ENCODE measurements around the gene NUP54.
A peak's percentile ranks its signal among the peaks of the same experiment; 100 is the strongest.

Gene NUP54

DNA sequence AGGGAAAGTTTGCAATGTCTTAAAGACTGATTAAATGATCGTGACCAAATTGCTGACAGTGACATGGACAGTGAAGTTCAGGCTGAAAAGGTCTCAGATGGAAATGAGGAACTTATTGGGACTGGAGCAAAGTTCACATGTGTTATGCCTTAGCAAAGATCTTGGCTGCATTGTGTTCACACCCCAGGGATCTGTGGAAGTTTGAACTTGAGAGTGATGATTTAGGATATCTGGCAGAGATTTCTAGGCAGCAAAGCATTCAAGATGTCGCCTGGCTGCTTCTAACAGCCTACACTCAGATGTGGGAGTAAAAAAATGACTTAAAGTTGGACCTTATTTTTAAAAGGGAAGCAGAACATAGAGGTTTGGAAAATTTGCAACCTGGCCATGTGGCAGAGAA lies 44.0 kb upstream of the NUP54 start:
- Mint-ChIP-seq H3K27ac (peak overlapping the region in 2 of 3 experiments; percentile 29 to 69), H3K9me3 (peaks cover 16% of the 10 kb centered on the region)

DNA sequence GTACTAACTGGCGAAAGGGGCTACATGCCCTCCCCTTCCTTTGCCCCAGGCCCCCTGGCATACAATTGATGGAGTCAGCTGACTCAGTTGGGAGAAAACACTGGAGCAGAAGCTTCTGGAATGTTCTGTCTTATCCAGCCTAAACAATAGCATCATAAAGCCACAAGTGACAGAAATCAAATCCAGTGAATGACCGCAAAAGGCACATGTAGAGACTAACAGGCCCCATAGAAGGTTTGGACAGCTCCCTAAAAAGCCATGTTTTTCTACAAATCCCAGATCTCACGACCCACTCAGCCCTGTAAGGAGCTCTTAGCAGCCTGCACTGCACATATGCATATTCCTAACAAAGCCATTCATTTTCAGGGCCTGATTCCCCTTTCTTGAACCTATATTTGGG lies 40.4 kb upstream of the NUP54 start:
- no peaks in the 10 kb centered on the region for H3K27me3 Mint-ChIP-seq (ENCODE audit: low read depth)
- no peak overlapping the region for H3K27ac Mint-ChIP-seq
- peaks cover 59% of the 10 kb centered on the region for H3K36me3 Mint-ChIP-seq (ENCODE audit: low read depth)
- H3K4me1 Mint-ChIP-seq: peaks cover 6% of the 10 kb centered on the region
- TF ChIP-seq, protein P1, sequence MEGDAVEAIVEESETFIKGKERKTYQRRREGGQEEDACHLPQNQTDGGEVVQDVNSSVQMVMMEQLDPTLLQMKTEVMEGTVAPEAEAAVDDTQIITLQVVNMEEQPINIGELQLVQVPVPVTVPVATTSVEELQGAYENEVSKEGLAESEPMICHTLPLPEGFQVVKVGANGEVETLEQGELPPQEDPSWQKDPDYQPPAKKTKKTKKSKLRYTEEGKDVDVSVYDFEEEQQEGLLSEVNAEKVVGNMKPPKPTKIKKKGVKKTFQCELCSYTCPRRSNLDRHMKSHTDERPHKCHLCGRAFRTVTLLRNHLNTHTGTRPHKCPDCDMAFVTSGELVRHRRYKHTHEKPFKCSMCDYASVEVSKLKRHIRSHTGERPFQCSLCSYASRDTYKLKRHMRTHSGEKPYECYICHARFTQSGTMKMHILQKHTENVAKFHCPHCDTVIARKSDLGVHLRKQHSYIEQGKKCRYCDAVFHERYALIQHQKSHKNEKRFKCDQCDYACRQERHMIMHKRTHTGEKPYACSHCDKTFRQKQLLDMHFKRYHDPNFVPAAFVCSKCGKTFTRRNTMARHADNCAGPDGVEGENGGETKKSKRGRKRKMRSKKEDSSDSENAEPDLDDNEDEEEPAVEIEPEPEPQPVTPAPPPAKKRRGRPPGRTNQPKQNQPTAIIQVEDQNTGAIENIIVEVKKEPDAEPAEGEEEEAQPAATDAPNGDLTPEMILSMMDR (IDR thresholded peaks at IDR 0.05; ENCODE audit: unreplicated experiment in 3 of 3): no peak
- no peak overlapping the region for H3K4me3 Mint-ChIP-seq
- peaks cover 10% of the 10 kb centered on the region for H3K9me3 Mint-ChIP-seq

More for the DNA sequence above, 44.0 kb upstream of the NUP54 start:
- Mint-ChIP-seq H3K4me3 (no peak overlapping the region), H3K4me1 (peaks cover 25% of the 10 kb centered on the region), H3K36me3 (ENCODE audit: low read depth) (peaks cover 60% of the 10 kb centered on the region), H3K27me3 (ENCODE audit: low read depth) (no peaks in the 10 kb centered on the region)
- TF ChIP-seq, protein P1 (IDR thresholded peaks at IDR 0.05; ENCODE audit: unreplicated experiment in 3 of 3): no peak

DNA sequence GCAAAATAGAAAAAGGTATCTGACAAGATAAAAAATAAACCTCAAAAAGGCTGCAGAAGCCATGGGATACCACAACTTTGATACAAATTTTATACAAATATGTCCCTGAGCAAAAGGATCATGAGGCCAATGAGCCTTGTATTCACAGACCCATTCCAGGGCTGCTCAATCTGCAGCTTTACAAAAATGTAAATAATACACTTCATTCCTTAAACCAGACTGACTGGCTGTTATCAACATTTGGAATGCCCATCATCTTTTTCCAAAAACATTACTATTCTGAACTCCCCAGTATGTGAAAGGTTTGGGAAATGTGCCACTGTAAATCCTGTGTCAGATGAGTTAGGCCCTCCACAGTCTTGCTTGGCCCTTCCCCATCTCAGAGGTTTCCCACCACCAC lies 40.0 kb upstream of the NUP54 start:
- peaks cover 55% of the 10 kb centered on the region for H3K36me3 Mint-ChIP-seq (ENCODE audit: low read depth)
- H3K9me3 Mint-ChIP-seq: peaks cover 9% of the 10 kb centered on the region
- H3K4me3 Mint-ChIP-seq: no peak overlapping the region
- H3K27ac Mint-ChIP-seq: no peak overlapping the region
- TF ChIP-seq, protein P1 (IDR thresholded peaks at IDR 0.05; ENCODE audit: unreplicated experiment in 3 of 3): no peak
- H3K4me1 Mint-ChIP-seq: peaks cover 6% of the 10 kb centered on the region
- H3K27me3 Mint-ChIP-seq (ENCODE audit: low read depth): no peaks in the 10 kb centered on the region

GRCh38 chr4:76187152-76187551 lies 39.0 kb upstream of the NUP54 start:
- TF ChIP-seq, protein P1 (IDR thresholded peaks at IDR 0.05; ENCODE audit: unreplicated experiment in 3 of 3): no peak
- H3K27ac Mint-ChIP-seq: no peak overlapping the region
- no peaks in the 10 kb centered on the region for H3K27me3 Mint-ChIP-seq (ENCODE audit: low read depth)
- H3K36me3 Mint-ChIP-seq (ENCODE audit: low read depth): peaks cover 45% of the 10 kb centered on the region
- H3K4me3 Mint-ChIP-seq: no peak overlapping the region
- peaks cover 2% of the 10 kb centered on the region for H3K4me1 Mint-ChIP-seq
- H3K9me3 Mint-ChIP-seq: peaks cover 3% of the 10 kb centered on the region

DNA sequence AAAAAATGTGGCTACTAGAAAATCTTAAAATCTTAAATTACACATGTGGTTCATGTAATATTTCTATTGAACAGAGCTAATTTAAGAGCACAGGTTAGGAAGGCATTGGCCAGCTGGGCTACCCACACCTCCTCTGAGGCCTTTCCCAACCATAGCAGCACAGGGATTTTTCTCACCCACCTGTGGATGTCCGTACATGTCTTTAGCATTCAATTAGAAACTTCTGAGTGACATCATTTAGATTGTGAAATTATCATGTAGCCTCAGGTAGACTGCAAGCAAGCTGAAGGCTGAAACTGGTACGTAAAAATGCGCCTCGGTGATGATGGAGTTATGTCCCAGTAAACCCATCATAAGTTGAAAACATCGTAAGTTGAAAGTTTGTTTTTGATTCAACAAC lies 34.3 kb upstream of the NUP54 start:
- H3K27ac Mint-ChIP-seq: no peak overlapping the region
- H3K36me3 Mint-ChIP-seq (ENCODE audit: low read depth): peaks cover 29% of the 10 kb centered on the region
- H3K9me3 Mint-ChIP-seq: no peaks in the 10 kb centered on the region
- no peak overlapping the region for H3K4me3 Mint-ChIP-seq
- H3K27me3 Mint-ChIP-seq (ENCODE audit: low read depth): no peaks in the 10 kb centered on the region
- no peaks in the 10 kb centered on the region for H3K4me1 Mint-ChIP-seq
- TF ChIP-seq, protein P1 (IDR thresholded peaks at IDR 0.05; ENCODE audit: unreplicated experiment in 3 of 3): no peak

DNA sequence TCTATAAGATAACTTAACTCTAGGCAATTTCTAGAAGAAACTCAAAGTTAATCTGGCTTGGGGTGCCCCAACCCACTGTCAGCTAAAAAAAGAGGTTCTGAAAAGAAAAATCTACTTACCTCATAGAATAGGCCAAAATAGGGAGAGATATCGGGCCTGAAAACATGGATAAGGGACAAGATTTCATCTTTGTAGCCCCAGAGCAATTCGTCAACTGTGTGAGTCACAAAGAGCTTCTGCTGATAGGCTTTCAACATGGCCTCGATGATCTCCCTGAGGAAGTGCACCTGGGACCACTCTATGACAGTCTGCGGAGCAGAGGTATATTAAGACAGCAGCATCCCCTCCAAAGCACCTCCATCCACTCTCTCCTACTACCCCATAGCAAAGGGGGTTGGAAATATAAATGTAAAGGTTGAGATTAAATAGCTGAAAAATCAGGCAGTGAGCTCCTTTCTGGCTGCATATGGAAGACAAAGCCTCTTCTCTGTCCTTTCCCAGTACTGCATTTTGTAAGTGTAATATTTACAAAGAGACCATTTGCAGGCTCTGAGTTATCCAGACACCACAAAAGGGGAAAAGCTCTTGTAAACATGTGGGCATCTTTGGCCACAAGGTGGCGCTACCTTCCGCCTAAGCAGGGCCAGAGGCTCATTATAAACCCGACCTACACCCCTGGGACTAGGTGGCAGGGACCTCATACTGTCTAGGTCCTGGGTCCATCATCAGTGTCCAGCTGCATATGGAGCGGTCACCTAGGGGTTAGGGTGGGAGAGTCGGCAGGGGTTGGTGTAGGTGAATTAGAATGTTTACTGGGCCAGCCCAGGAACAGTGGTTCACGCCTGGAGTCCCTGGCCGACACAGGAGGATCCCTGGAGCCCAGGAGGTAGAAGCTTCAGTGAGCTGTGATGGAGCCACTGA lies 31.5 kb upstream of the NUP54 start:
- Mint-ChIP-seq H3K4me3 (no peak overlapping the region), H3K9me3 (no peaks in the 10 kb centered on the region), H3K4me1 (no peaks in the 10 kb centered on the region), H3K27ac (no peak overlapping the region), H3K36me3 (ENCODE audit: low read depth) (peaks cover 25% of the 10 kb centered on the region), H3K27me3 (ENCODE audit: low read depth) (no peaks in the 10 kb centered on the region)
- TF ChIP-seq, protein P1 (IDR thresholded peaks at IDR 0.05; ENCODE audit: unreplicated experiment in 3 of 3): peak; percentile 81 to 93 (median 91)
